Measurements from ENCODE around the gene TRA2B.

- no peak for TF ChIP-seq CTCF (IDR thresholded peaks at IDR 0.05; ENCODE audit: insufficient read depth, low read depth, low read length)
- TF ChIP-seq EZH2 (IDR thresholded peaks at IDR 0.05; ENCODE audit: insufficient read depth, low read length), result no peak
Measured at GRCh38 chr3:185982632-185983031, 44.8 kb upstream of the TRA2B start.

All from astrocyte (in vitro differentiated cells and primary cell).